ENCODE measurements around the gene CTRB1.

GRCh38 chr16:75267631-75268264 lies 49.0 kb downstream of the CTRB1 start:
- TF ChIP-seq CTCF (IDR thresholded peaks at IDR 0.05; ENCODE audit: low read depth, low read length) (no peak), EZH2phosphoT487 (IDR thresholded peaks at IDR 0.05; ENCODE audit: low read depth) (no peak)
